Measurements from ENCODE around the gene CHCHD5.
A peak's percentile ranks its signal among the peaks of the same experiment; 100 is the strongest.

The CHCHD5 gene

GRCh38 chr2:112626604-112627059 is 42.2 kb downstream of the CHCHD5 start:
- peak; percentile 49 to 53 for DNase-seq

- no peak for DNase-seq
Measured at GRCh38 chr2:112627060-112628040, 42.9 kb downstream of the CHCHD5 start.

GRCh38 chr2:112629224-112629623 is 44.8 kb downstream of the CHCHD5 start:
- DNase-seq: no peak

- no peak for DNase-seq
Measured at GRCh38 chr2:112629823-112630222, 45.4 kb downstream of the CHCHD5 start.

GRCh38 chr2:112630268-112630667 is 45.9 kb downstream of the CHCHD5 start:
- no peak for DNase-seq

- no peak for DNase-seq
Measured at GRCh38 chr2:112633708-112634107, 49.3 kb downstream of the CHCHD5 start.

GRCh38 chr2:112634153-112634873 is 49.9 kb downstream of the CHCHD5 start:
- DNase-seq: no peak

- DNase-seq: no peak
Measured at GRCh38 chr2:112634874-112635157, 50.4 kb downstream of the CHCHD5 start.

- DNase-seq: no peak
Measured at GRCh38 chr2:112636605-112637288, 52.3 kb downstream of the CHCHD5 start.

GRCh38 chr2:112637289-112637660 is 52.9 kb downstream of the CHCHD5 start:
- DNase-seq: no peak

All from activated CD4-positive, alpha-beta T cell treated with anti-CD3 and anti-CD28 coated beads, Interleukin-2, amount 50 U/mL, for 4 hours (primary cell).